Activated CD8-positive, alpha-beta memory T cell treated with anti-CD3 and anti-CD28 coated beads for 4 hours (primary cell): Measurements from ENCODE around the gene DERL3.

Experiments used
- DNase-seq, 2 donors: peaks; one replicate each; pipeline ENCODE4 v3.0.0-alpha.2; 2020; ENCODE audit warnings: low read depth in 2 of 2

The DERL3 gene

DNA sequence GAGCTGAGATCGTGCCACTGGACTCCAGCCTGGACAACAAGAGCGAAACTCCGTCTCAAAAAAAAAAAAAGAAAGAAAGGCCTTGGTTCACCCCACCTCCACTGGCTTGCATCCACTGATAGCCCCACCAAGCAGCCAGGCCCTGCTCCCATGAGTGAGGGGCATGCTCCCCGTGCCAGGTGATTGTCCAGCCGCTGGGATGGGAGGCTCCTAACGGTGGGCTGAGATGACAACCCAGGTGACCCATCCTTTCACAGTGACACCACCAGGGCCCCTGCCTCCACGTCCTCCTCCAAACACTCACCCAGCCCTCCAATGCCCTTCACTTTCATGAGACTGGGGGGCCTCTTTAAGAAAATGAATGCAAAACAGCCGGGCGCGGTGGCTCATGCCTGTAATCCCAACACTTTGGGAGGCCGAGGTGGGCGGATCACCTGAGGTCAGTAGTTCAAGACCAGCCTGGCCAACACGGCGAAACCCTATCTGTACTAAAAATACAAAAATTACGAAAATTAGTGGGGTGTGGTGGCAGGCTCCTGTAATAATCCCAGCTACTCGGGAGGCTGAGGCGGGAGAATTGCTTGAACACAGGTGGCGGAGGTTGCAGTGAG is 8.6 kb upstream of the DERL3 start:
- DNase-seq: no peak

- DNase-seq: no peak
Observed at GRCh38 chr22:23846081-23846469, 7.3 kb upstream of the DERL3 start.

DNA sequence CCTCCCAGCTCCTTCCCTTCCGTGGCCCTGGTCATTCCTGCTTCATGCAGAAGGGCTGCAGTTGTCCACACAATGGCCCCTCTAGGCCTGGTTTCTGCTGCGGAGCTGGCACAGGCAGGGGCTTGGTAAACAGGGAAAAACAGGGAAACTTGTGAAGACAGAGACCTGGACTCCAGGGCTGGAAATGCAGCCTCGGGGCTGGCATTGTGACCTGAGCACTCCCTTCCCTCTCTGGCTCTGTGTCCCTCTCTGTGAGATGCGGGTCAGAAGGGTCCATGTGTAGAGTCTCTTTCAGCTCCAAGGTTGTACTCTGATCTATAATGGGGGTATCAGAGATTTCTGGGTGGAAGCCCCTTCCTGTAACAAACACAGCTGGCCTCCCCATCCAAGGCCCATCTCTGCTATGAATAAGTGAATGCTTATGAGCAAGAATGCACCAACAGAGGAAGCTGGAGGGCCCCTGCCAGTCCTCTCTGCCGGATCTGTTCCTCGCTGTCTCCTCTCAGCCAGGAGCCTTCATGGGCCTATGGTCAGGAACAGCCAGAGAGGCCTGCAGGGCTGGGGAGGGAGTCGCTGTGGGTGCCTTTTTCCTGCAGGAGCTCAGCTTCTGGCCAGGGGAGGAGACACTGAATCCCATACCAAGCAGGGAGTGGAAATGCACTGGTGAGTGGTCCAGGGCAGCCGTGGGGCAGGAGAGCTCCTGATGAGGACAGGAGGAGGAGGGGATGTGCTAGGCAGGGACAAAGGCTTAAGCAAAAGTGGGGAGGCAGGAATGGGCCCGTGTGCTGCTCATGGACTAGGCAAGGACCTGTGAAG is 6.7 kb upstream of the DERL3 start:
- DNase-seq: no peak

DNA sequence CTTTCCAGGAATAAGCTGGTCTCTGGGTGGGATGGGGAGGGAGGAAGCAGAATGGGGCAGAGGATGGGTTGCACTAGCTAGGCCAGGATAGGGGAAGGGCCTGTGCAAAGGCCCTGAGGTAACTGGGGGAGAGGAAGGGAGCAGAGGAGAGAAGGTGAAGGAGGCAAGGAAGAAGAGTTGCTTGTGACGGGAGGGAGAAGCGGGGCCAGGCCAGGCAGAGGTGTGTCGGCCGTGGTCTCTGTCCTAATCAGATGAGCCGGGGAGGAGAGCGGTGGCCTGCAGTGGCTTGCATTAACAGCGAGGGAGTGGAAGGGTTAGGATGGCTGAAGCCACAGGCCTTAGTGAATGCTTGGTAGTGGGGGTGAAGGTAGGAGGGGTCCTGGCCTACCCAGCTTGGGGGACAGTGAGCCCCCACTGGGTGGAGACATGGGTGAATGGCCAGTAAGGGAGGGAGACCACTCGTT is 6.0 kb upstream of the DERL3 start:
- no peak for DNase-seq

- no peak for DNase-seq
Observed at GRCh38 chr22:23842599-23842998, 3.8 kb upstream of the DERL3 start.

- no peak for DNase-seq
Observed at GRCh38 chr22:23841736-23842445, 3.1 kb upstream of the DERL3 start.

DNA sequence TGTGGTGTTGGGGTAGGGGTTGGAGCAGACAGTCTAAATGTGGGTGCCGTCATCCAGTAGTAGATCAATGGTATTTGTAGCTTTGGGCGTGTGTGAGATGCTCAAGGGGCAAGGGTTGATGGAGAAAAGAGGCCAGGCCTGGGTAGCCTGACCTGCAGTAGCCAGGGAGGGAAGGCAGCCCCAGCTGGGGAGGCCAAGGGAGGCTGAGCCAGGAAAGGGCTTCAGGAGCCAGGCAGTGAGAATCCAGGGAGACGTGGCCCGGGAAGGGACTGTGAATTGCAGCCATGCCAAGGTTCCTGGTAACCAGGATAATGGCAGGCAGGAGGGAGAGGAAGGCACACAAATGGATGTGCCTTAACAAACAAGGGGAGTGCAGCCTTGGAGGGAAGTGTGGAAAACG is 2.5 kb upstream of the DERL3 start:
- DNase-seq: no peak

DNA sequence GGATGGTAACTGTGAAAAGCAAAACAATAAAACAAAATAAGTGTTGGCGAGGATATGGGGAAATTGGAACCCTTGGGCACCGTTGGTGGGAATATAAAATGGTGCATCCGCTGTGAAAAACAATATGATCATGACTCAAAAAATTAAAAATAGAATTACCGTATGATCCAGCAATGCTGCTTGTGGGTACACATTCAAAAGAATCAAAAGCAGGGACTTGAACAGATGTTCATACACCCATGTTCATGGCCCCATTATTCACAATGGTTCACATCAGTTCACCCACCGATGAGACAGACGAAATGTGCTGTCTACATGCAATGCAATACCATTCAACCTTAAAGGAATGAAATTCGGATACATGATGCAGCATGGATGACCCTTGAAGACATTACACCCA is 1.2 kb upstream of the DERL3 start:
- no peak for DNase-seq

GRCh38 chr22:23837911-23838680 is 710 bp downstream of the DERL3 start:
- DNase-seq: no peak

DNA sequence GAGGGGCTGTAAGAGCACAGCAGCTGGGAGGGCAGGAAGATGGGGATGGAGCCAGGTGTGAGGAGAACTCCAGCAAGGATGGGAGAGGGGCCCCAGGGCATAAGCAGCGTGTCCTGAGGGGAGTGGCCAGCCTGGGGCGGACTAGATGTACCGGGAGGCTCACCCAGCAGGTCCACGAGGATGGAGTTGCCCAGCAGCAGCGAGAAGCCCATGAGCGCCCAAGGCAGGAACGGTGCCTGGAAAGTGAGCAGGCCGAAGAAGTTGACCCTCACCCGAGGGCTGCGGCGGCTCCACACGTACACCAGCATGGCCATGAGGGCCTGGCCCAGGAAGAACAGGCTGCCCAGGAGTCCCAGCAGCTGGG is 1.3 kb downstream of the DERL3 start:
- DNase-seq: no peak

GRCh38 chr22:23836692-23837495 is 1.9 kb downstream of the DERL3 start:
- DNase-seq: no peak

- no peak for DNase-seq
Observed at GRCh38 chr22:23836281-23836680, 2.5 kb downstream of the DERL3 start.

DNA sequence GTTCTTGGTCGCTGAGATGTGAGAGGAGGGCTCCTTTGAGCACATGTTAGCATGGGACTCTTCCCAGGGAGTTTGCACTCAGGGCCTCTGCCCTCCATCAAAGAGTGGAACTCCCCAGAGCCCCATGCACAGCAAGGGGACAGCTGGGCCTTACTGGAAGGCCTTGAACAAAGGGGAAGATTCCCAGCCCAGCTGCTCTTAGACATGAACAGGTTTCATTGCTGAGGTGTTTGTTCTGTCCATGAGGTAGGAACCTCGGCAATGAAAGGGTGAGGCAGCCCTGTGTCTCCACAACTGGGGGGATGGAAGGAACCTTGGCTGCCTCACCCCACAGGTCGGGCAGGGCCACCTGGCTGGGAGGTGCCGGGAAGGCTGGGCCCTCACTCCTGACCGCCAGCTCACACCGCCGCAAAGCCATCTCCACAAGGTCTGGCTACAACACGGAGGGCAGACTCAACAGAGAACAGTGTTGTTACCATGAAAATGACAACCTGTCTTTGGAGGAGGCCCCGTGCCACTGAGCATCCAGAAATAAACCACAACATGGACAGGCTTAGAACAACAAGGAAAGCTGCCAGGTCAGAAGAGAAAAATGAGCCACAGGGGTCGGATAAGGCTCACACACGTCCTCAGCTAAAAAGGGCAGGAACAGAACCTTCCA is 3.2 kb downstream of the DERL3 start:
- DNase-seq: no peak

- DNase-seq: no peak
Observed at GRCh38 chr22:23834793-23835483, 3.9 kb downstream of the DERL3 start.

GRCh38 chr22:23834406-23834792 is 4.4 kb downstream of the DERL3 start:
- no peak for DNase-seq

- no peak for DNase-seq
Observed at GRCh38 chr22:23833911-23834317, 4.9 kb downstream of the DERL3 start.

GRCh38 chr22:23833017-23833751 is 5.6 kb downstream of the DERL3 start:
- no peak for DNase-seq

GRCh38 chr22:23832226-23833016 is 6.4 kb downstream of the DERL3 start:
- no peak for DNase-seq

GRCh38 chr22:23831781-23832180 is 7.0 kb downstream of the DERL3 start:
- no peak for DNase-seq
